ENCODE measurements around the gene ARHGEF6.
"Not testable (repeated sequence)": the region's sequence is repeated elsewhere in the genome, so short reads cannot be mapped to it uniquely, and the experiment has no call there.

The ARHGEF6 gene

GRCh38 chrX:136781180-136781797, 557 bp upstream of the ARHGEF6 start:
- no peak for DNase-seq (ENCODE audit: low read depth in 2 of 2)

DNA sequence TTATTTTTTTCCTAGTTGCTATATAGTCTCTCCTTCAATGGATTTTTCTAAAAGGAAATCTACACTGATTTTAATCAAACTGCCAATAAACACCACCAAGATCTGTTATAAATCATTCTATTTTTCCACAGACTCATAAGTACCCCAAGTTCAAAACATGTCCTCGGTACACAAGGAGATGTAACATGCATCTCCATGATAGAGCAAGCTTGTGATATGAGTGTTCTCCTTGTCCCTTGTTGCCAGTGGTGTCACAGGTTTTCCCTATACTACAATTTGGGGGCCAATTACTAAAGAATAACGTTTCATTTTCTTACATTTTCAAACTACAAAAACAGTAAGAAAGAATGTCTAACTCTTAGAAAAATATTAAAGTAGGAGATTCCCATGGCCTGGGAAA, 491 bp downstream of the ARHGEF6 start:
- no peak for DNase-seq (ENCODE audit: low read depth in 2 of 2)

DNA sequence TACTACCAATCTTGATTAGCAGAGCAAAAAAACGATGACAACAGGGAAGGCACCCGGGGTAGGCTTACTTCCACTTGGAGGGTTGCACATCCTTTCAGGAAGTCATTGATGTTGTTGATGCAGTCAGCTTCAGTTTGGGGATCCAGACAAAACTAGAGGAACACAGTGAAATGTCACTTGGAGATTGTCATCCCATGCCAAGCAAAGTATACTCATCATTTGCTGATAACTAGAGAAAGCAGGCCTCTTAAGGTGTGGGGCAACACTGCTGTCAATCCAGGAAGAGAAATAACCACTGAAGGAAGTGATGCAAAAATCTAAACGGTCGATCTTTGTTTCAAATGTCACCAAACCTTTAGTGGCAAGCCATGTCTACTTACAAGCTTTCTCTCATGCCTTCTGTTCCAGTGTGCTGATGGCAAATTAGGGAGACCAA, 1.4 kb downstream of the ARHGEF6 start:
- no peak for DNase-seq (ENCODE audit: low read depth in 2 of 2)

DNA sequence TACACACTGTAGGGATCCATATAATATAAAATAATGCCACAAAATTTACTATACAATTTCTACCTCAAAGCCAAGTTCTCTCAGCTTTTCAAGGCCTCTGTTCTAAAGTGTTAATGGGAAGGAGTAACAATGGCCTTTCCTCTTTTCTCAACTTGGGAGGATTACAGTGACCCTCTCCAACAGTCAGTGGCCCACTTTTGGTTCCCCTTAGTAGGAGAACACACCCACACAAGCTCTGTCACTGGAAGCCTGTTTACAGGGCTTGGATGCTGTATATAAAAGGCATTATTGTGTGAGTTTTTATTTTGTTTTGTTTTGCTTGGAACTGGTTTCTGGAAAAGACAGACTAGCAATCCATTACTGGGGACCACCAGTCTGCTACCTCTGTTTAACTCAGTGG, 1.8 kb downstream of the ARHGEF6 start:
- no peak for DNase-seq (ENCODE audit: low read depth in 2 of 2)

DNA sequence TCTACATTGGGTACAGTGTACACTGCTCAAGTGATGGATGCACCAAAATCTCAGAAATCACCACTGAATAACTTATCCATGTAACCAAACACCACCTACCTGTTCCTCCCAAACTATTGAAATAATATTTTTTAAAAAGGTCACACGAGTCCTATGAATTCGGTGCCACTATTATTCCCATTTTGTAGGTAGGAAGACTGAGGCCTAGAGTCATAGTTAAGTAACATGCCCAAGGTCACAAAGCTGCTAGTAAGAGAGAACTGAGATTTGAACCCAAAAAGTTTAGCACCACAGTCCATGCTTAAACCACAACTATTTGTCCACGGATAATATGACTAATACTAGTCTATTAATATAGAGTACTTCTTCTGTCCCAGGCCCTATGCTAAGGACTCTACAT, 2.7 kb downstream of the ARHGEF6 start:
- DNase-seq (ENCODE audit: low read depth in 2 of 2): no peak

DNA sequence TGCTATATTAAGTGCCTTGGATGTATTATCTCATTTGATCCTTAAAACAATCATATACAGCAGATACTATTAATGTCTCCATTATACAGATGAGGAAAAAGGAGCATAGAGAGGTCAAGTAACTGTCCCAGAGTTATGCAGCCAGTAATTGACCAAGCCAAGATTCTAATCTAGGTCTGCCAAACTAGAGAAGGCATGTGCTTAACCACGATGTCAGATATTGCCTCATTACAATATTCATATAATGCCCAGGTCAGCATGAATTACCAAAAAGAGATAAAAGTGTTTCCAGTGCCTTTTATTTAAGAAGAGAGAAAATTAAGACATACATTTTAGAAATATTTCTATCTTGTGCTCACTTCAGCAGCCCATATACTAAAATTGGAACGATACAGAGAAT, 7.1 kb downstream of the ARHGEF6 start:
- DNase-seq (ENCODE audit: low read depth in 2 of 2): no peak

- not testable (repeated sequence) for DNase-seq (ENCODE audit: low read depth in 2 of 2)
Observed at GRCh38 chrX:136771869-136772268, 8.9 kb downstream of the ARHGEF6 start.

- peak in 1 of 2 donors; percentile 21 for DNase-seq (ENCODE audit: low read depth in 2 of 2)
Observed at GRCh38 chrX:136768469-136769084, 12.2 kb downstream of the ARHGEF6 start.

DNA sequence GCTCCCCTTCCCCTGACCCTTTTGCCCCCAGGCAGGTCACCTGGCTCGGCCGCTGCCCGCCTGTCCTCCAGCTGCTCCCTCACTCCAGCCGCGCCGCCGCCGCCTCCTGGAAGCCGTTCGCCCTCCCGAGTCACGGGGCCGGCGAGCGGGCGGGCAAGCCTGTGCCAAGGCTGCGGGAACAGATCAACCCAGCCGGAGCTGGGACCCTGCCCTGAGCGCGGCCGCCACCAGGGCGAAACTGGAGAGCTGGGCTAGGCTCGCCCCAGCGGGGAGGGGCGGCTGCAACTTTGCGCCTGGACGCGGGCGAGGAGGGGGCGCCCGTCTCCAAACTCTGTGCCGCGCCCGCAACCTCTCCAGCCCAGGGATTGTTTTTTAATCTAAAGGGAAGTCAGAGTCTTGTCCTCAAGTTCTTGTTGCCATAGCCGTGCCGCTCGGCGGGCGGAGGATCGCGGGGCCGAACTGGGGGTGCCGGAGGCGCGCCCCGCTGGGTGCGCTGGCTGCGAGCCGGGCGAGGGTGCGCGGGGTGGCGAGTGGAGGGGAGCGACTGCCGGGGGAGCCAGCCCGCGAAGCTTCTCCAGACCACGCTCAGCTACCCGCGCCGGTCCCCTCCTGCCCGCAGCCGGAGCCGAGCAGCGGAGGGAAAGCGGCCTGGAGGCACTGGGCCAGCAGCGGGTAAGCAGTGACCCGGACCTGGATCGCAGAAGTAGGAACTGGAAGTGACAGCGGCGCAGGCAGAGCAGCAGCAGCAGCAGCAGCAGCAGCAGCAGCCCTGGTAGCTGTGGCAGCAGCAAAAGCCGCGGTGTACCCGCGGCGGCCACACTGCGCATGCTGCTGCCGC, 13.4 kb downstream of the ARHGEF6 start:
- peak in 1 of 2 donors; percentile 33 for DNase-seq (ENCODE audit: low read depth in 2 of 2)

DNA sequence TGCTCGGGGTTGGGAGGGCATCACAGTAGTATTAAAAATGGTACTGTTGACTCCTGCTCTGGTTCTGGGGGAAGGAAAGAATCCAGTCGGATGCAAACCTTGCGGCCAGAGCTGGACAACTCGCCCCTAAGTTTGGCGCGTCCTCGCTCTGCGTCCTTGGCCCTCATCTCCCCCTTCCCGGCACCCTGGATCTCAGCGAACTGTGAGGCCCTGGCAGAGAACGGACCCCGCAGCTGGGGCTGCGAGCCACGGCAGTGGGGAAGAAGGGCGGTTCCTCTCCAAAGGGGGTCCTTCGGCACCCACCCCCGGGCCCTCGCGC, 14.0 kb downstream of the ARHGEF6 start:
- no peak for DNase-seq (ENCODE audit: low read depth in 2 of 2)

GRCh38 chrX:136765821-136766356, 14.8 kb downstream of the ARHGEF6 start:
- no peak for DNase-seq (ENCODE audit: low read depth in 2 of 2)

- DNase-seq (ENCODE audit: low read depth in 2 of 2): no peak
Observed at GRCh38 chrX:136764206-136764605, 16.5 kb downstream of the ARHGEF6 start.

DNA sequence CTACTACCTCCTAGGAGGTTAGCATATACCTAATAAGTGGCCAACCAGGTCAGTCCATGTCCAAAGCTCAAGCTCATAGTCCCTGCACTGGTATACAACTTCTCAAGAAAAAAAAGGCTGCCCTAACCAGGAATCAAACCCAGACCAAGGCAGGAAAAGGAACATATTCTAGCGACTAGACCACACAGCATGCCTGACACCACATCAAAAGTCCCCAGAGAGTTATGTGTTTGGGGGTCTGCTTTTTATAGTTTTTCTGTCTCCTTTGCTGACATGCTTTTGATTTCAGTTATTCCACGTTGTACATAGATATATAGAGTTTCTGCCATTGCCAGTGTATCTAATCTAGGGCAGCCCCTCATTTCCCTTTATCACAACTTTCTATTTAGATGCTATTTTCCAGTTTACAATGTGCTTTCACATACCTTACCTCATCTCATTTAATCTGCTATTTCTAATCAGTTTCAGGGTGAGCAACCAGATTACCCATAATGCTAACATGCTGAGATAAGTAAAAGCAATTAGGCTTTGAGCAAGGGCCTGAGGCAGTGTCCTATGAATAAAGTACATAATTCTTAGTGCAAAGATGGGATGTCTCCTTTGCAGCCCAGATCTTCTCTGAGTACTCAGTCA, 17.8 kb downstream of the ARHGEF6 start:
- no peak for DNase-seq (ENCODE audit: low read depth in 2 of 2)

DNA sequence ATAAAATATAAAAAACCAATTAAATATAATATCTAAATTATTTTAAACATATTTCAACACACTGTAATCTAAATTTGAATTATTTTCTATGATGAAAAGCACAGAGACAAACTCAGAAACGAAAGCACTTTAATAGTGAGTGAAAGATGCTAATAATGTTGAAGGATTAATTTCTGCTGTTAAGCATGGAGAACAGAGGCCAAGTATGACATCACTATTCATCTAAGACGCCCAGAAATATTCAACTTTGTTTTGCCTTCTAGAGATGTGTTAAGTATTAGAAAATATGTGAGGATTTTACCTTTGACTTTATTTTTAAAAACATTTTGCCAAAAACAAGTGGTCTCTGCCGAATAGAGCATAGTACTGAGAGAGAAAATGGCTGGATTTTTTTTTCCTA, 19.3 kb downstream of the ARHGEF6 start:
- no peak for DNase-seq (ENCODE audit: low read depth in 2 of 2)

DNA sequence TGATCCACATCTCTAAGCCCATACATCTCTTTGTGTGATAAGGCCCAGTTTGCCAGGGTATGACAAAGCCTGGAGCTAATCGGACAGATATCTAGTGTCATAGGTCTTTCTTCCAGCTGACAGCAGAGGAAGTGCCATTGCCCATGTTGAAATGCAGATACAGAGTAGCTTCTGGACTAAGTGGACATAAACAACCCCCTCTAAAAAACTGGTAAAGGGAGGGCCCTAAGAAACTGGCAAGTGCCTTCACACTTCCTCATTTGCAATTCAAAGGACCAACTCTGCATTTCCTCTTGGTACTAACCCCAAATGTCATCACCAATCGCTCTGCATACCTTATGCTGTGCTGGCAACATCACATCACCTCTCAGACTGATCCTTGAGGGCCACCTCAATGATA, 20.8 kb downstream of the ARHGEF6 start:
- no peak for DNase-seq (ENCODE audit: low read depth in 2 of 2)

DNA sequence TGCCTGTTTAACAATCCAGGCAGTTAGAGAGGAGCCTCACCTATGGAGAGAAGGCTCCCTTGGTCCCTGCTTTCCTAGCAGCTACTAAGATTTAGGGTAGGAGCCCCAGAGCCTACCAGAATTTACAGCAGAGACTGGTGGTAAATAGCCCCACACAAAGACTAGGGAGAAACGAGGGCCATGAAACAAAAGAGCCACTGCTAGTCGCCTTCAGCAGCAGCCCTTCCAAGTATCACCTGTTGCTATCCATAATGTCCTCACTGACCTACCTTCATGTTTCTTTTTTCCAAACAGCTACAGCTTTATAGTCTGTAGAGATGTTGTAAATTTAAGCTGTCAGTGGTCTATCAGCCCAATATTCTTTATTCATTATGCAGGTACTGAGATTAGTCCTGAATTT, 25.3 kb downstream of the ARHGEF6 start:
- DNase-seq (ENCODE audit: low read depth in 2 of 2): no peak

DNA sequence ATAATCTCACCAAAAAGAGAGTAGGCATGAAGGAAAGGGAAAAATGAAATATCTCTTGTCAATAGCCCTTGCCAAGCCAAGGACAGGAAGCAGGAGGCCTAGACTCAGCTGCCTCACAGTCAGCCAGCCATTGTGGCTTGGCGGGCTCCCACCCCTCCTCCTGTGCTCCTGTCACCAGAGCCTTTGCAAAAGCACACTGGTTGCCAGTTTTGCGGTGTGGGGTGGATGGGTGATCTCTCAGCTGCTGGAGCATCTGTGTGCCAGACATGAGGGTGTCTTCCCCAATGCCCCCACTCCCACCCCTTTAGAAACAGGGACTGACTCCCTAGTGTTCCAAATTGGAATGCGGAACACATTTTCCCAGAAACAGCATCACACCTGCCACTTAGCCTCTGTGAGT, 26.1 kb downstream of the ARHGEF6 start:
- DNase-seq (ENCODE audit: low read depth in 2 of 2): no peak

GRCh38 chrX:136752796-136753195, 27.9 kb downstream of the ARHGEF6 start:
- DNase-seq (ENCODE audit: low read depth in 2 of 2): no peak

GRCh38 chrX:136752346-136752745, 28.4 kb downstream of the ARHGEF6 start:
- DNase-seq (ENCODE audit: low read depth in 2 of 2): no peak

GRCh38 chrX:136750364-136750763, 30.4 kb downstream of the ARHGEF6 start:
- no peak for DNase-seq (ENCODE audit: low read depth in 2 of 2)

- no peak for DNase-seq (ENCODE audit: low read depth in 2 of 2)
Observed at GRCh38 chrX:136747003-136747986, 33.4 kb downstream of the ARHGEF6 start.
